HCT116 (cell line): ENCODE measurements around the gene DIP2C.

ENCODE experiments used
- ATF3 ChIP-seq: IDR thresholded peaks from 2 replicates; pipeline ENCODE4 v1.6.1; 2012
- CTCF ChIP-seq, 3 experiments: fragments of 200-600 bp in 1 of 3; sonication (generic) in 1 of 3; IDR thresholded peaks in 2 of 3; conservative IDR thresholded peaks in 1 of 3; 2 replicates each; pipeline ENCODE4 v1.5.1; 2012 to 2017; ENCODE audit warnings: low read depth in 2 of 3, low read length in 2 of 3, antibody characterized with exemption in 1 of 3, borderline replicate concordance in 1 of 3, control low read depth in 1 of 3, mild to moderate bottlenecking in 1 of 3, mixed read lengths in 1 of 3, mixed run types in 1 of 3, moderate library complexity in 1 of 3; ENCODE audit not compliant: insufficient read depth in 1 of 3
- EZH2 ChIP-seq: fragments of 200-600 bp; sonication (generic); IDR thresholded peaks from 2 replicates; pipeline ENCODE4 v1.6.1; 2017; ENCODE audit warnings: antibody characterized with exemption, mixed run types
- JUND ChIP-seq: IDR thresholded peaks from 2 replicates; pipeline ENCODE4 v1.6.1; 2012
- MAX ChIP-seq: IDR thresholded peaks from 2 replicates; pipeline ENCODE4 v1.6.1; 2012
- POLR2A ChIP-seq: IDR thresholded peaks from 2 replicates; pipeline ENCODE4 v1.7.0; 2011; ENCODE audit warnings: borderline replicate concordance; ENCODE audit not compliant: insufficient read depth, insufficient read length; ENCODE audit errors: extremely low read depth
- POLR2AphosphoS5 ChIP-seq: IDR thresholded peaks from 2 replicates; pipeline ENCODE4 v1.6.1; 2011; ENCODE audit warnings: mild to moderate bottlenecking, low read depth, low read length, moderate library complexity
- REST ChIP-seq: IDR thresholded peaks from 2 replicates; pipeline ENCODE4 v1.6.1; 2012; ENCODE audit warnings: low read depth
- SP1 ChIP-seq: IDR thresholded peaks from 2 replicates; pipeline ENCODE4 v1.6.1; 2012; ENCODE audit warnings: low read depth
- TCF7L2 ChIP-seq: IDR thresholded peaks from 2 replicates; pipeline ENCODE4 v1.7.0; 2011; ENCODE audit warnings: borderline replicate concordance, inconsistent platforms; ENCODE audit not compliant: insufficient read depth, insufficient read length; ENCODE audit errors: extremely low read depth
- YY1 ChIP-seq: IDR thresholded peaks from 2 replicates; pipeline ENCODE4 v1.6.1; 2011; ENCODE audit warnings: low read length, low read depth, moderate library complexity, mild to moderate bottlenecking; ENCODE audit not compliant: insufficient replicate concordance; ENCODE audit errors: extremely low read depth
- ZBTB33 ChIP-seq: IDR thresholded peaks from 2 replicates; pipeline ENCODE4 v1.6.1; 2011; ENCODE audit warnings: mild to moderate bottlenecking, low read length, moderate library complexity; ENCODE audit not compliant: insufficient replicate concordance; ENCODE audit errors: extremely low read depth
- ZNF274 ChIP-seq: fragments of 200-500 bp; sonication (Bioruptor generic); IDR thresholded peaks from 2 replicates; pipeline ENCODE4 v1.6.1; 2014; ENCODE audit warnings: mild to moderate bottlenecking, low read depth, low read length, inconsistent platforms

GRCh38 chr10:617471-617870 lies 72.0 kb downstream of the DIP2C start:
- TF ChIP-seq CTCF (IDR thresholded peaks at IDR 0.05 in 2 of 3, conservative IDR thresholded peaks at IDR 0.05 in 1 of 3; ENCODE audit: borderline replicate concordance in 1 of 3, insufficient read depth in 1 of 3, low read depth in 2 of 3, low read length in 2 of 3): no peak
- TF ChIP-seq TCF7L2: no peak
- TF ChIP-seq ZBTB33: no peak
- no peak for TF ChIP-seq SP1
- no peak for TF ChIP-seq POLR2A
- TF ChIP-seq ZNF274: no peak
- no peak for TF ChIP-seq JUND
- no peak for TF ChIP-seq POLR2AphosphoS5
- TF ChIP-seq MAX: no peak
- TF ChIP-seq REST: no peak
- TF ChIP-seq YY1: no peak
- no peak for TF ChIP-seq EZH2
- TF ChIP-seq ATF3: no peak
